ENCODE measurements around the gene SCYGR6.

GRCh38 chr2:227706859-227707258 lies 17.7 kb downstream of the SCYGR6 start:
- no peak for TF ChIP-seq CTCF (IDR thresholded peaks at IDR 0.05; ENCODE audit: low read length)
- no peak for TF ChIP-seq EZH2 (IDR thresholded peaks at IDR 0.05; ENCODE audit: borderline replicate concordance, low read length)

Data from OCI-LY1 (cell line).